NCI-H2029 treated with DMSO at 0.1 percent for 48 hours (cell line): ENCODE data around the gene MAN2B2.
"Not testable (repeated sequence)": the region's sequence is repeated elsewhere in the genome, so short reads cannot be mapped to it uniquely, and the experiment has no call there.

Source experiments
- DNase-seq: peaks from one replicate; lab custom pipeline; 2025; lab: John Stamatoyannopoulos, UW

MAN2B2 gene

GRCh38 chr4:6617246-6617645 is 42.3 kb downstream of the MAN2B2 start:
- DNase-seq = no peak

- no peak for DNase-seq
Measured at GRCh38 chr4:6618386-6619115, 43.6 kb downstream of the MAN2B2 start.

DNA sequence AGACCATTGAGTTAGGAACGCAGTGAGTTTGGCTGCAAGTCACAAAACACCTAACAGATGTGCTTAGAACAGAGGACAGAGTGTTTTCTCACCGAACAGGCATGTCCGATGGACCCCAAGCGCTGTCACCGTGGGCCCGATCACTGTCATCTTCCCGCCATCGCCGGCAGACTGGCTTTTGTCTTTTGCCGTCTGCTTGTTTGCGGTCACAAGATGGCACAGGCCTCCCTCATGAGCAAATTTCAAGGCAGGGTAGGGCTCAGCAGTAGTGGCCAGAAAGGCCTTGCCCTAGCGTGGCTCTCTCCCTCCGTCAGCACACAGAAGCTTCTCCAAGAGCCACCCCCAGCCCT is 44.1 kb downstream of the MAN2B2 start:
- DNase-seq = no peak

- no peak for DNase-seq
Measured at GRCh38 chr4:6619466-6620255, 44.7 kb downstream of the MAN2B2 start.

GRCh38 chr4:6620296-6620695 is 45.3 kb downstream of the MAN2B2 start:
- DNase-seq = no peak

- DNase-seq = no peak
Measured at GRCh38 chr4:6620891-6621555, 46.0 kb downstream of the MAN2B2 start.

- DNase-seq = no peak
Measured at GRCh38 chr4:6621556-6621927, 46.6 kb downstream of the MAN2B2 start.

- DNase-seq = no peak
Measured at GRCh38 chr4:6622744-6623143, 47.8 kb downstream of the MAN2B2 start.

DNA sequence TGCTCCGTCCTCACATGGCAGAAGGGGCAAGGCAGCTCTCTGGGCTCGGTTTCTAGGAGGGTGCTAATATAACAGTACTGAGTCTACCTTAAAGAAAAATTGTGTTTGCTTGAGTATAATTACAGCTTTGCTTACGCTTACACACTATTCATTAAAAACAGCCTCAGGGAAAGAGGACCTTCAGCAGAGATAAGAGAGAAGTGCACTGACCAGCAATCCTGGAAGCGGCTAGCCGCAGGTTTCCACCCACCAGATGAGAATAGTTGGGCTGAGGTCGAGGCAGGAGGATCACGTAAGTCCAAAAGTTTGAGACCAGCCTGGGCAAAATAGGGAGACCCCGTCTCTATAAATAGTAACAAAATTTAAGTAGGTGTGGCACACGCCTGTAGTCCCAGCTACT is 50.3 kb downstream of the MAN2B2 start:
- DNase-seq = no peak

DNA sequence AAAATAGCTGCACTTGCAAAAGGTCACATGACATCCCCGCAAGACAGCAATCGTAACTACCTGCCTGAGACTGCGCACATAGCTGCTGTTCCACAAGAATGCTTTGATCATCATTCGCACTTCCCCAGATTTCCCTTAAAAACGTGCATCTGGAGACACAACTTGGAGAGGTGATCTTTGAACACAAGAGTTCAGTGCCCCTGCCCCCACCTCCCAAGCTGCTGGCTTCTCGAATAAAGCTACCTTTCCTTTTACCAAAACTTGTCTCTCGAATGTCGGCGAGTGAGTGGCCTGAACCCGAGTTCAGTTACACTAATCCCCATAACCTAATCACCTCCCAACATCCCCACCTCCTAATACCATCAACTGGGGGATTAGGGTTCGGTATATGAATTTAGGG is 51.1 kb downstream of the MAN2B2 start:
- DNase-seq = no peak

DNA sequence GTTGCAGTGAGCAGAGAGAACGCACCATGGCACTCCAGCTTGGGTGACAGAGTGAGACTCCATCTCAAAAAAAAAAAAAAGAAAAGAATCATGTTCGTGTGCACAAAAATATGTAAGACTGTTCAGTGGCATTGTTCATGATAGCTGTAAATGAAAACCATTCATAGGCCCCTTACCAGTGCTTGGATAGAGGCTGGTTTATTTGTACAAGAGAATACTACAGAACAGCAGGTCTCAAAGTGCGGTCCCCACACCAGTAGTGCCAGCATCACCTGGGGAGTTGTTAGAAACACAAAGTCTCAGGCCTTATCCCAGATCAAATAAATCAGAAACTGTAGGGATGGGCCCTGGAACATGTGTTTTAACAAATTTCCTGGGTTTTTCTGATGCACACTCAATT is 52.8 kb downstream of the MAN2B2 start:
- no peak for DNase-seq

DNA sequence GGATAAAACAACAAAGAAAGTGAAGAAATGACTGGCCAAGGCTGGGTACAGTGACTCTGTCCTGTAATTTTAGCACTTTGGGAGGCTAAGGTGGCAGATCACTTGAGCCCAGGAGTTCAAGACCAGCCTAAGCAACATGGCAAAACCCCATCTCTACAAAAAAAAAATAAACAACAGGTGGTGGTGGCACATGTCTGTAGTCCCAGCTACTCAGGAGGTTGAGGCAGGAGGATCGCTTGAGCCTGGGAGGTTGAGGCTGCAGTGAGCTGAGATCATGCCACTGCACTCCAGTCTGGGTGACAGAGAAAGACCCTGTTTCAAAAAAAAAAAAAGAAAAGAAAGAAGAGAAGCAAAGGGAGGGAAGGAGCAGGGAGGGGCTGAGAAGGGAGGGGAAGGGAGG is 53.5 kb downstream of the MAN2B2 start:
- not testable (repeated sequence) for DNase-seq

GRCh38 chr4:6632125-6632524 is 57.1 kb downstream of the MAN2B2 start:
- no peak for DNase-seq

DNA sequence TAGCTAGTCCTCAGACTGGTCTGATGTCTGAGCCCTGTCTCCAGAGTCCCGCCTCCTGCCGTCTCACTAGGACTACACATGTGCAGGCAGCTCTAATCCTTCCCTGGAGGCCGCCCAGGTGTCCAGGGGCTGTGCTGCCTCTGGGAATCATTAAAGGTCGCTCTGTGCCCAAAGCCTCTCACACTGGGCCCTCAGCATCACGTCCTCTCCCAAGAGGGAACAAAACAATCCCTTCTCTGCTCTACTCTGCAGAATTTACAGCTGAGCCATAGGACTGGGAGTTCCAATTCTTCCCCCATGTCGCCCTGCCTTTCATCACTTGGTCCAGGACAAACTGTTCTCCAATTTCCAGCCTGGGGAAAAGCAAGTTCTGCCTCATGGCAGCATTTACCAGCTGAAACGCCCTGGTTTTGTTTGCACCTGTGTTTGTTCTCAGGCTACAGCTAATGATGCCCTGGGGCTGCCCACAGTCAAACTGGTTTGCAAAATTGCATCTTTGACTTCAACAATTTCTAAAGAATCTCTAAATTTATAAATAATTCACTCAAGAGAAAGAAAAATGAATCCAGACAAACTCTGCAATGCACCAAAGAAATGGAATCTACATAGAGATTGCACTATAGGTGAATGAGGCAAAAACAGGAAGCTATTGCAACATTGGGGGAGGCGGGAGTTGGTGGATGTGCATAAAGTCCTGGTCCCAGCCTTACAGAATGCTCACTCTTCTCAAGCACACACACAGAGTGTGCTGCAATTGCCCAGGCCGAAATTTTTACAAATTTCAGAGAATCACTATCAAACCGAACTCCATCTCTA is 58.3 kb downstream of the MAN2B2 start:
- no peak for DNase-seq

GRCh38 chr4:6634746-6635145 is 59.8 kb downstream of the MAN2B2 start:
- DNase-seq = no peak

DNA sequence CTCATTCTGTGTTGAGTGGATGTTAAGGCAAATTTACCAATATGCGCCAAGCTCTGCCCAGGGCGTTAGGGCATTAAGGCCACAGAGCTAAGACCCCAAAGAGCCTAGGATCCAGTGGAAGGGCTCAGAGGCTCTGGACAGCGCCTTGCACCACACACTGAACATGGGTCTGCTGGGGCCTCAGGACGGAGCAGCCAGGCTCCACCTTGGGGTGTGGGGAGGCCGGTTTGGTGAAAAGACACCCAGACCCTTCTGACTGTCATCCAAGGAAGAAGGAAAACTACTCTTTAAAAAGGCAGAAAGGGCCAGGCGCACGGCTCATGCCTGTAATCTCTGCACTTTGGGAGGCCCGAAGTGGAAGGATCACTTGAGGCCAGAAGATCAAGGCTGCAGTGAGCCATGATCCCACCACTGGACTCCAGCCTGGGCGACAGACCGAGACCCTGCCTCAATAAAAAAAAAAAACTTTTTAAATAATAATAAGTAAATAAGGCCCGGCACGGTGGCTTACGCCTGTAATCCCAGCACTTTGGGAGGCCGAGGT is 64.2 kb downstream of the MAN2B2 start:
- no peak for DNase-seq

GRCh38 chr4:6640292-6641163 is 65.5 kb downstream of the MAN2B2 start, which contains the start of gene MRFAP1:
Gene MRFAP1 (plus strand): TSS chr4:6640685. CDS start chr4:6640863, 178 bp downstream.
- DNase-seq = peak; percentile 74

DNA sequence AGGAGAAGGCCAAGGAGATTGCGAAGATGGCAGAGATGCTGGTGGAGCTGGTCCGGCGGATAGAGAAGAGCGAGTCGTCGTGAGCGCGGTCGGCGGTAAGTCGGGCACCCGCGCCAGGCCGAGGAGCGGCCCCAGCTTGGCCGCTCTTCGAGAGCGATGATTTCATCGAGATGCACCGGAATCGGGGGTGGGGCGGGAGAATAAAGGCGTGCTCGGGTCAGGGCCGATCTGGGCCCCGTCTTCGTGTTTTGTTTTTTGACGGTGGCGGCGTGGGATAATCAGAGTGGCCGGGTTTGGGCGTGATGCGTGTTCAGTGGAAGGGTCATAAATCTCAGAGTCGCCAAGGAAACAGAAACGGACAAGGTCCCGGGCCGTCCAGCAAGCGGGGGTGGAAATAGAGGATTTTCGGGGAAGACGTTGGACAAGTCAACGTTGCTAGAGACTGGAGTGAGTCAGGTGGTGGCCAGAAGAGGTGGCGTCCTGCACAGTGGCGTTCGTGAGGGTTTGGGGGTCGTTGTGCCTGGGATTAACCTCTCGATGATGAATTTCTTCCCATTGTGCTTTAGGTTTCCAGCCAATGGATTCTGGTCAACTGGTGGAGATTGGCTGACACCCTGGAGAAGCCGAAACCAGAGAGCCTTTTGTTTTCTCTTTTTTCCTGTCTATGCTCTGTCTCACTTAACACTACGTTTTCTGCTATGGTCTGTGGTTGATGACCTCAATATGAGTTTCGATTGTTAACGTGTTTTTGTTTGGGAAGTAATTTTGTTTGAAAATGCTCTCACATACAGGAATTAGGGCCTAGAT is 66.4 kb downstream of the MAN2B2 start:
- no peak for DNase-seq

DNA sequence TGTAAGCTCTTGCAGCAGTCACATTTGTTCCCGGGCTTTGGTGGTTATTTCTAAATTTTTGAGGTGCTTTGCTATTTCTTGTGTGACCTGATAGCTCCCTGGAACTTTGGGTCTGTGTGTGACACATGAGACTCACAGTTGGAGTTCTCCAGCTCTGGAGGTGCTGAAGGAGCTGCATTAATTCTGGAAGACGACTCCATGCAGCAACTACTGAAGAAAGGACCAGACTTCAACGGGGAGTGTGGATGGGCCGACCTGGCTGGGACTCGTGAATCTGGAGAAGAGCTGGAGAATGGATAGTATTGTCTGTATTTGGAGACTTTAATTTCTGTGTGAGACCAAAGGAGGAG is 67.0 kb downstream of the MAN2B2 start:
- no peak for DNase-seq
